ENCODE data around the gene ERCC8.
A peak's percentile ranks its signal among the peaks of the same experiment; 100 is the strongest.

The ERCC8 gene

DNA sequence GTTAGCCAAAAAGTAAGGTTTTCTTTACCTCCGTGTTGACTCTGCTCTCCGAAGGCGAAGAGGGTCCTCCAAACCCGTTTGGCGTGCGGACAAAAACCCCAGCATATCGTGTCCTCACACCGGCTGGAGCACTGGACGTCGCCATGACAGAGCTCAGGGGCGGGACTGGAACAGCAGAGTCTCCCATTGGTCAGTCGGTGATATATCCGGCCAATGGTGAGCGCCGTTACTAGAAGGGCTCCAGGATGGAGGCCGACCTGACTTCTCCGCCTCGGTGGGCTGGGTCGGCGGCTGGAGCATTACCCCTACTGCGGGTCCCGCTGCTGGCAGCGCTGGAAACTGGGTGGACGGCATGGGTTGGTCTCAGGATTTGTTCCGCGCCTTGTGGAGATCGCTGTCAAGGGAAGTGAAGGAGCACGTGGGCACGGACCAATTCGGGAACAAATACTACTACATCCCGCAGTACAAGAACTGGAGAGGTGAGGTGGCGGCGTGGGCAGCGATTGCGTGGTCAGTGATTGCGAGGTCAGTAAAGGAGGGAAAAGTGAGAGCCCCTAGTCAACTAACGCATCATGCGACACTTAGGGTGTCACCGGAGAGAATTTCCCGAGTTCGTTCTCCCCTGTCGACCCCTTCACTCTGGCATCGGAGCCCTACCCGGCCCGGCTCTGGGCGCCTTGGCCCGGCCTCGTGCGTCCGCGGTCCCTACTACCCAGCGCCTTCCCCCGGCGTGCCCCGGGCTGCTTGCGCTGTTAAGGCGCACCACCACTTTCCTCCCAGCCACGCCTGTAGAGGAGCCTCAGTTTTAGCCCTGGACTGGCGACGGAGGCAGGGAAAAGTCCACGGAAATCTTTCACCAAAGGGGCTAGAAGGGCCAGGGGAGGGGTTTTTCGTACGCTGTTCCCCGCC is at the start of gene ERCC8, which contains the start of gene NDUFAF2:
Gene ERCC8, minus strand, starts transcription at position 167 of the 909 bp plus-strand sequence. Its CDS starts 62 bp downstream, at position 105.
Gene NDUFAF2, plus strand, starts transcription at position 302 of the 909 bp plus-strand sequence. Its CDS starts 51 bp downstream, at position 353.
- TF ChIP-seq YY1 (IDR thresholded peaks at IDR 0.05; ENCODE audit: low read depth), result peak; percentile 97
- TF ChIP-seq USF1 (IDR thresholded peaks at IDR 0.05), result no peak
- TF ChIP-seq TAF1 (IDR thresholded peaks at IDR 0.05; ENCODE audit: low read depth), result peak; percentile 77
- TF ChIP-seq EGR1 (IDR thresholded peaks at IDR 0.05), result no peak
- TF ChIP-seq CREB1 (IDR thresholded peaks at IDR 0.05; ENCODE audit: low read depth), result no peak
- no peak; the same call in 1 of the 2 replicates for TF ChIP-seq TCF12 (IDR thresholded peaks at IDR 0.05; ENCODE audit: low read depth)
- no peak for TF ChIP-seq FOXM1 (IDR thresholded peaks at IDR 0.05; ENCODE audit: borderline replicate concordance, low read depth)
- no peak for TF ChIP-seq TEAD4 (IDR thresholded peaks at IDR 0.05)
- TF ChIP-seq NFIC (IDR thresholded peaks at IDR 0.05), result no peak
- TF ChIP-seq, protein P1, sequence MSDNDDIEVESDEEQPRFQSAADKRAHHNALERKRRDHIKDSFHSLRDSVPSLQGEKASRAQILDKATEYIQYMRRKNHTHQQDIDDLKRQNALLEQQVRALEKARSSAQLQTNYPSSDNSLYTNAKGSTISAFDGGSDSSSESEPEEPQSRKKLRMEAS (IDR thresholded peaks at IDR 0.05), result peak; percentile 69
- TF ChIP-seq ZBTB7A (IDR thresholded peaks at IDR 0.05; ENCODE audit: low read depth), result no peak; the same call in 1 of the 2 replicates
- TF ChIP-seq CEBPB (IDR thresholded peaks at IDR 0.05), result no peak

- TF ChIP-seq RAD21 (IDR thresholded peaks at IDR 0.05; ENCODE audit: low read depth) (no peak), CREB1 (IDR thresholded peaks at IDR 0.05; ENCODE audit: low read depth) (no peak), YY1 (IDR thresholded peaks at IDR 0.05; ENCODE audit: low read depth) (no peak), NFIC (IDR thresholded peaks at IDR 0.05) (no peak)
These were observed 49.2 kb upstream of the ERCC8 start for GRCh38 chr5:60993875-60994571.

DNA sequence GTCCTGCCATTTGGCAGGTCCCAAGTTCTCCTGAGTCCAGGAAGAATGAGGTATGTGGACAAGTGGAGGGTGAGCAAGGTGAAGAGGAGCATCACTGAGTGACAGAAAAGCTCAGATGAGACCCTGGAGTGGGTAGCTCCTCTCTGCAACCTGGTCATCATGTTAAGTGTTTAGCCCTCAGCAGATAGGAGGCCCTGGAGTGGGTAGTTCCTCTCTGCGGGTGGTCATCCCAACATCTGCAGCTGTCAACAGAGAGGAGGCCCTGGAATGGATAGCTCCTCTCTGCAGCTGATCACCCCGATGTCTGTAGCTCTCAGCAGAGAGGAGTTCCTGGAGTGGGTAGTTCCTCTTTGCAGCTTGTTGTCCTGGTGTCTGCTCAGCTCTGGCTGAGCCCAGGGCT is 48.6 kb upstream of the ERCC8 start:
- TF ChIP-seq ZBTB7A (IDR thresholded peaks at IDR 0.05; ENCODE audit: low read depth) (no peak), CREB1 (IDR thresholded peaks at IDR 0.05; ENCODE audit: low read depth) (no peak), RAD21 (IDR thresholded peaks at IDR 0.05; ENCODE audit: low read depth) (no peak), NFIC (IDR thresholded peaks at IDR 0.05) (no peak), TAF1 (IDR thresholded peaks at IDR 0.05; ENCODE audit: low read depth) (no peak), CEBPB (IDR thresholded peaks at IDR 0.05) (no peak), USF1 (IDR thresholded peaks at IDR 0.05) (no peak)
- TF ChIP-seq, protein P1 (IDR thresholded peaks at IDR 0.05), result no peak
- TF ChIP-seq, protein P2, sequence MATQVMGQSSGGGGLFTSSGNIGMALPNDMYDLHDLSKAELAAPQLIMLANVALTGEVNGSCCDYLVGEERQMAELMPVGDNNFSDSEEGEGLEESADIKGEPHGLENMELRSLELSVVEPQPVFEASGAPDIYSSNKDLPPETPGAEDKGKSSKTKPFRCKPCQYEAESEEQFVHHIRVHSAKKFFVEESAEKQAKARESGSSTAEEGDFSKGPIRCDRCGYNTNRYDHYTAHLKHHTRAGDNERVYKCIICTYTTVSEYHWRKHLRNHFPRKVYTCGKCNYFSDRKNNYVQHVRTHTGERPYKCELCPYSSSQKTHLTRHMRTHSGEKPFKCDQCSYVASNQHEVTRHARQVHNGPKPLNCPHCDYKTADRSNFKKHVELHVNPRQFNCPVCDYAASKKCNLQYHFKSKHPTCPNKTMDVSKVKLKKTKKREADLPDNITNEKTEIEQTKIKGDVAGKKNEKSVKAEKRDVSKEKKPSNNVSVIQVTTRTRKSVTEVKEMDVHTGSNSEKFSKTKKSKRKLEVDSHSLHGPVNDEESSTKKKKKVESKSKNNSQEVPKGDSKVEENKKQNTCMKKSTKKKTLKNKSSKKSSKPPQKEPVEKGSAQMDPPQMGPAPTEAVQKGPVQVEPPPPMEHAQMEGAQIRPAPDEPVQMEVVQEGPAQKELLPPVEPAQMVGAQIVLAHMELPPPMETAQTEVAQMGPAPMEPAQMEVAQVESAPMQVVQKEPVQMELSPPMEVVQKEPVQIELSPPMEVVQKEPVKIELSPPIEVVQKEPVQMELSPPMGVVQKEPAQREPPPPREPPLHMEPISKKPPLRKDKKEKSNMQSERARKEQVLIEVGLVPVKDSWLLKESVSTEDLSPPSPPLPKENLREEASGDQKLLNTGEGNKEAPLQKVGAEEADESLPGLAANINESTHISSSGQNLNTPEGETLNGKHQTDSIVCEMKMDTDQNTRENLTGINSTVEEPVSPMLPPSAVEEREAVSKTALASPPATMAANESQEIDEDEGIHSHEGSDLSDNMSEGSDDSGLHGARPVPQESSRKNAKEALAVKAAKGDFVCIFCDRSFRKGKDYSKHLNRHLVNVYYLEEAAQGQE (IDR thresholded peaks at IDR 0.05; ENCODE audit: low read depth), result no peak

DNA sequence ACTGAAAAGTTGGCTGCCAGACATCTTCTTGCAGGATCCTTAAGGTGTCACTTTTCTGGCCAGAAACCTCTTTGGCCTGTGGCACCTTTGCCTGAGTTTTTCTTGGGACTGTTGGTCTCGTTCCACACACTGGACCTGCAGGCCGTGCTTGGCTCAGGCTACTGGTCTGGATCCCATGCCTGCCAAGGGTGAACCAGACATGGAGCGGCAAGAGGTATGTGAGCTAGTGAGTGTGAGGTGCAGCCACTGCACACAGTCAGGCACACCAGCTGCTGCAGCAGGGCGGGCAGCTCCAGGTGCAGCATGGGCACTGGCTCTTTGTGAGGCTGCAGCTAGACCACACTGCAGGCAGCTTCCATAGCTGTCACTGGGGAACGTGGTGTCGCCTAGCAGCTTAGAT is 48.0 kb upstream of the ERCC8 start:
- TF ChIP-seq YY1 (IDR thresholded peaks at IDR 0.05; ENCODE audit: low read depth), result no peak
- TF ChIP-seq TCF12 (IDR thresholded peaks at IDR 0.05; ENCODE audit: low read depth), result no peak
- TF ChIP-seq EGR1 (IDR thresholded peaks at IDR 0.05), result no peak
- TF ChIP-seq EP300 (IDR thresholded peaks at IDR 0.05; ENCODE audit: borderline replicate concordance), result no peak
- TF ChIP-seq NFIC (IDR thresholded peaks at IDR 0.05), result no peak
- no peak for TF ChIP-seq CEBPB (IDR thresholded peaks at IDR 0.05)
- no peak for TF ChIP-seq ZBTB7A (IDR thresholded peaks at IDR 0.05; ENCODE audit: low read depth)
- TF ChIP-seq USF1 (IDR thresholded peaks at IDR 0.05), result no peak
- no peak for TF ChIP-seq TEAD4 (IDR thresholded peaks at IDR 0.05)
- no peak for TF ChIP-seq CREB1 (IDR thresholded peaks at IDR 0.05; ENCODE audit: low read depth)
- TF ChIP-seq FOXM1 (IDR thresholded peaks at IDR 0.05; ENCODE audit: borderline replicate concordance, low read depth), result no peak
- no peak for TF ChIP-seq RAD21 (IDR thresholded peaks at IDR 0.05; ENCODE audit: low read depth)
- TF ChIP-seq, protein P1 (IDR thresholded peaks at IDR 0.05), result no peak
- TF ChIP-seq, protein P2 (IDR thresholded peaks at IDR 0.05; ENCODE audit: low read depth), result no peak
- no peak for TF ChIP-seq TAF1 (IDR thresholded peaks at IDR 0.05; ENCODE audit: low read depth)

Data from Ishikawa (cell line).